CD4-positive, alpha-beta T cell treated with Interleukin-10 for 1 hour (primary cell): ENCODE measurements around the gene ZNF280B.
A peak's percentile ranks its signal among the peaks of the same experiment; 100 is the strongest.
"Not testable (repeated sequence)": the region's sequence is repeated elsewhere in the genome, so short reads cannot be mapped to it uniquely, and the experiment has no call there.

Experiments
- DNase-seq: peaks from one replicate; pipeline ENCODE4 v3.0.0-alpha.2; 2020

The ZNF280B gene

GRCh38 chr22:22534604-22535415 lies 26.3 kb upstream of the ZNF280B start:
- no peak for DNase-seq

- DNase-seq: no peak
Observed at GRCh38 chr22:22533863-22534262, 25.3 kb upstream of the ZNF280B start.

- no peak for DNase-seq
Observed at GRCh38 chr22:22533417-22533816, 24.9 kb upstream of the ZNF280B start.

GRCh38 chr22:22532547-22533071 lies 24.1 kb upstream of the ZNF280B start:
- not testable (repeated sequence) for DNase-seq

- no peak for DNase-seq
Observed at GRCh38 chr22:22531770-22532546, 23.4 kb upstream of the ZNF280B start.

- no peak for DNase-seq
Observed at GRCh38 chr22:22528780-22529179, 20.2 kb upstream of the ZNF280B start.

GRCh38 chr22:22527312-22527711 lies 18.8 kb upstream of the ZNF280B start:
- no peak for DNase-seq

- no peak for DNase-seq
Observed at GRCh38 chr22:22526125-22526912, 17.8 kb upstream of the ZNF280B start.

- no peak for DNase-seq
Observed at GRCh38 chr22:22523494-22523893, 15.0 kb upstream of the ZNF280B start.

- DNase-seq: no peak
Observed at GRCh38 chr22:22521631-22522030, 13.1 kb upstream of the ZNF280B start.

- DNase-seq: peak; percentile 4
Observed at GRCh38 chr22:22520667-22521602, 12.4 kb upstream of the ZNF280B start.

- no peak for DNase-seq
Observed at GRCh38 chr22:22520020-22520656, 11.6 kb upstream of the ZNF280B start, which contains the start of gene ZNF280A. Gene ZNF280A (minus strand): TSS chr22:22520270. CDS start chr22:22515630, 4,640 bp downstream.

- no peak for DNase-seq
Observed at GRCh38 chr22:22519591-22519990, 11.0 kb upstream of the ZNF280B start.

- DNase-seq: no peak
Observed at GRCh38 chr22:22516992-22517391, 8.4 kb upstream of the ZNF280B start.

- DNase-seq: no peak
Observed at GRCh38 chr22:22515890-22516289, 7.3 kb upstream of the ZNF280B start.

GRCh38 chr22:22514431-22514830 lies 5.9 kb upstream of the ZNF280B start:
- not testable (repeated sequence) for DNase-seq

- no peak for DNase-seq
Observed at GRCh38 chr22:22513619-22514018, 5.1 kb upstream of the ZNF280B start.

GRCh38 chr22:22512951-22513350 lies 4.4 kb upstream of the ZNF280B start:
- no peak for DNase-seq

- not testable (repeated sequence) for DNase-seq
Observed at GRCh38 chr22:22510833-22511232, 2.3 kb upstream of the ZNF280B start.

- not testable (repeated sequence) for DNase-seq
Observed at GRCh38 chr22:22509912-22510311, 1.4 kb upstream of the ZNF280B start.

GRCh38 chr22:22507743-22508273 lies 734 bp downstream of the ZNF280B start:
- DNase-seq: no peak
